Left forelimb (tissue), 1 donor: ENCODE results near the gene MAGI1.
"Not testable (repeated sequence)": the region's sequence is repeated elsewhere in the genome, so short reads cannot be mapped to it uniquely, and the experiment has no call there.

ENCODE experiments used
- DNase-seq: peaks from one replicate; pipeline ENCODE4 v3.0.0-alpha.2; 2018; ENCODE audit warnings: low spot score

The MAGI1 gene

GRCh38 chr3:65561617-65562016 lies 477.1 kb downstream of the MAGI1 start:
- no peak for DNase-seq

GRCh38 chr3:65560901-65561300 lies 477.8 kb downstream of the MAGI1 start:
- DNase-seq: no peak

GRCh38 chr3:65560133-65560532 lies 478.6 kb downstream of the MAGI1 start:
- DNase-seq: no peak

- no peak for DNase-seq
Measured at GRCh38 chr3:65559643-65560042, 479.1 kb downstream of the MAGI1 start.

- DNase-seq: no peak
Measured at GRCh38 chr3:65558826-65559225, 479.9 kb downstream of the MAGI1 start.

- no peak for DNase-seq
Measured at GRCh38 chr3:65557899-65558564, 480.7 kb downstream of the MAGI1 start.

- no peak for DNase-seq
Measured at GRCh38 chr3:65556934-65557577, 481.7 kb downstream of the MAGI1 start.

- DNase-seq: no peak
Measured at GRCh38 chr3:65552434-65552833, 486.3 kb downstream of the MAGI1 start.

- no peak for DNase-seq
Measured at GRCh38 chr3:65551945-65552344, 486.8 kb downstream of the MAGI1 start.

- no peak for DNase-seq
Measured at GRCh38 chr3:65550137-65550536, 488.6 kb downstream of the MAGI1 start.

GRCh38 chr3:65549626-65549959 lies 489.1 kb downstream of the MAGI1 start:
- DNase-seq: no peak

- DNase-seq: peak; percentile 74
Measured at GRCh38 chr3:65548848-65549625, 489.7 kb downstream of the MAGI1 start.

- DNase-seq: no peak
Measured at GRCh38 chr3:65545429-65545828, 493.3 kb downstream of the MAGI1 start.

GRCh38 chr3:65543391-65543790 lies 495.3 kb downstream of the MAGI1 start:
- DNase-seq: not testable (repeated sequence)

GRCh38 chr3:65540666-65541065 lies 498.1 kb downstream of the MAGI1 start:
- no peak for DNase-seq

- no peak for DNase-seq
Measured at GRCh38 chr3:65539616-65540015, 499.1 kb downstream of the MAGI1 start.

GRCh38 chr3:65538101-65538500 lies 500.6 kb downstream of the MAGI1 start:
- DNase-seq: no peak

GRCh38 chr3:65537109-65537508 lies 501.6 kb downstream of the MAGI1 start:
- DNase-seq: no peak

GRCh38 chr3:65535260-65535659 lies 503.5 kb downstream of the MAGI1 start:
- no peak for DNase-seq

GRCh38 chr3:65534805-65535204 lies 503.9 kb downstream of the MAGI1 start:
- no peak for DNase-seq

GRCh38 chr3:65532749-65533148 lies 506.0 kb downstream of the MAGI1 start:
- no peak for DNase-seq

- no peak for DNase-seq
Measured at GRCh38 chr3:65532215-65532614, 506.5 kb downstream of the MAGI1 start.

GRCh38 chr3:65531499-65531898 lies 507.2 kb downstream of the MAGI1 start:
- no peak for DNase-seq
